ENCODE results near the gene ENGASE.

ENGASE gene

DNA sequence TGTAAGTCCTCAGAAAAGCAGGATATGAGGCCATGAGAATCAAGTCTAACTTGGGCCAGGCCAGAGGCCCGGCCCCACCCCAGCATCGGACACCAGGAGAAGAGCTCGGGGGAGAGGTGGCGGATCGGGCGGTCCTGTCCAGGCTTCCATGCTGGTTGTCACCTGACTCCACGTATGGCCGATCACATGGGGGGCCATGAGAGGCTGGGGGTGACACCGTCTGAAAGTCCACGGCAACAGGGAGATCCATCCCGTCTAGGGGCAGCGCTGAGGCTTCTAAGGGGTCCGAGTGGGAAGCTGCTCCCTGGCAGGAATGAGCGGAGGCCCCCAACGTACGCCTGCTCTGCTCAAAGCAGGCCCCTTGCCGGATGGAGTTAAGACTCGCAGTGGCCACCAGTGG is 25.8 kb downstream of the ENGASE start:
- H3K36me3 ChIP-seq (ENCODE audit: control insufficient read depth, insufficient read depth, low read length) = no peaks in the 10 kb centered on the region
- no peaks in the 10 kb centered on the region for H3K4me1 ChIP-seq
- no peak overlapping the region for H3K4me2 ChIP-seq (ENCODE audit: low read length)
- no peaks in the 10 kb centered on the region for H3K27me3 ChIP-seq (ENCODE audit: control insufficient read depth, insufficient read depth, low read length)
- H3K4me3 ChIP-seq (ENCODE audit: low read depth, low read length) = no peak overlapping the region
- H3K9me3 ChIP-seq (ENCODE audit: control insufficient read depth, low read length) = no peaks in the 10 kb centered on the region
- H3K9ac ChIP-seq = no peak overlapping the region
- no peaks in the 10 kb centered on the region for H3K79me2 ChIP-seq
- no peak overlapping the region for H3K27ac ChIP-seq
- H2AFZ ChIP-seq = no peak overlapping the region
- TF ChIP-seq, protein P1, sequence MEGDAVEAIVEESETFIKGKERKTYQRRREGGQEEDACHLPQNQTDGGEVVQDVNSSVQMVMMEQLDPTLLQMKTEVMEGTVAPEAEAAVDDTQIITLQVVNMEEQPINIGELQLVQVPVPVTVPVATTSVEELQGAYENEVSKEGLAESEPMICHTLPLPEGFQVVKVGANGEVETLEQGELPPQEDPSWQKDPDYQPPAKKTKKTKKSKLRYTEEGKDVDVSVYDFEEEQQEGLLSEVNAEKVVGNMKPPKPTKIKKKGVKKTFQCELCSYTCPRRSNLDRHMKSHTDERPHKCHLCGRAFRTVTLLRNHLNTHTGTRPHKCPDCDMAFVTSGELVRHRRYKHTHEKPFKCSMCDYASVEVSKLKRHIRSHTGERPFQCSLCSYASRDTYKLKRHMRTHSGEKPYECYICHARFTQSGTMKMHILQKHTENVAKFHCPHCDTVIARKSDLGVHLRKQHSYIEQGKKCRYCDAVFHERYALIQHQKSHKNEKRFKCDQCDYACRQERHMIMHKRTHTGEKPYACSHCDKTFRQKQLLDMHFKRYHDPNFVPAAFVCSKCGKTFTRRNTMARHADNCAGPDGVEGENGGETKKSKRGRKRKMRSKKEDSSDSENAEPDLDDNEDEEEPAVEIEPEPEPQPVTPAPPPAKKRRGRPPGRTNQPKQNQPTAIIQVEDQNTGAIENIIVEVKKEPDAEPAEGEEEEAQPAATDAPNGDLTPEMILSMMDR (IDR thresholded peaks at IDR 0.05) = no peak

DNA sequence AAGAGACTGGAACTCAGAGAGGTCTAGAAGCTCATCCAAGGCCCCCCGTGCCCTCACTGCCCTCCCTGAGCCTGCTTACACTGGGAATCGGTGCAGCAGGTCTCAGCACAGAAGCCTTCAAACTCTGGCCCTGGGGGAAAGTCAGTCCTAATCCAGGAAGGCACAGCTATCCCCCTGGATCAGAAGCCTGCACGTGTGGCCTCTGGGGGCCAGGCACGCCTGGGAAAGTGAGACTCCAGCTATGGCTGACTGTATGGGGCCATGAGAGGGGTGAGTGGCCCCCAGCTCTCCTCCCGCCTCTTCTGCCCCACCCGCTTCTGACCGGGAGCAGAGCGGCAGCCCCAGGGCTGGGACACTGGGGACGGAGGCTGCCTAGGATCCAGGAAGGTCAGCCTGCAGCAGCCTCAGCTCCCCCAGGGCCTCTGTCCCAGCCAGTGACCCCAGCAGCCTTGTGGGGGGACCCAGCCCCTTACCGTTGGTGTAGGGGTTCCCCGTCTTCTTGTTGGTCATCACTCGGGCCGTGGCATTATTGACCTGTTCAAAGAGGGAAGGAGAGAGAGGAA is 26.6 kb downstream of the ENGASE start:
- H3K9ac ChIP-seq = no peak overlapping the region
- H3K4me2 ChIP-seq (ENCODE audit: low read length) = no peak overlapping the region
- no peaks in the 10 kb centered on the region for H3K36me3 ChIP-seq (ENCODE audit: control insufficient read depth, insufficient read depth, low read length)
- H3K27ac ChIP-seq = no peak overlapping the region
- TF ChIP-seq, protein P1 (IDR thresholded peaks at IDR 0.05) = no peak
- no peaks in the 10 kb centered on the region for H3K79me2 ChIP-seq
- no peaks in the 10 kb centered on the region for H3K4me1 ChIP-seq
- H3K4me3 ChIP-seq (ENCODE audit: low read depth, low read length) = no peak overlapping the region
- no peaks in the 10 kb centered on the region for H3K27me3 ChIP-seq (ENCODE audit: control insufficient read depth, insufficient read depth, low read length)
- no peak overlapping the region for H2AFZ ChIP-seq
- no peaks in the 10 kb centered on the region for H3K9me3 ChIP-seq (ENCODE audit: control insufficient read depth, low read length)

DNA sequence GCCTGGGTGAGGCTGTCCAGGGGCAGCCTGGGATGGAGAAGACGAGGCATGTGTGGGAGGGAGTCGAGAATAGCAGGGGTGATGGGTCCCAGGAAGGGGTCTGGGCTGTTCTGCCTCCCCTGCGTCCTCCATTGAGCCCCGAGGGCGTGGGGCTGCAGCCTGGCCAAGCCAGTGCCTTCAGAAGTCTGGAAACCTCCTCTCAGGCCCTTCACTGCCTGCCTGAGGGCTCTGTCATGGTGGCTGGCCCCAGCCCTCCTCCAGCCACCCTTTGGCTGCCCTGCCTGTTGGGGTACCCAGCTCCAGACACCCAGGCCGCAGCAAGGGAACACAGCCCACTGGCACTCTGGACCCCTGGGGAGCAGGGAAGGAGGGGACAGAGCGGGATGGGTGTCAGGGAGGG is 27.6 kb downstream of the ENGASE start:
- H3K27me3 ChIP-seq (ENCODE audit: control insufficient read depth, insufficient read depth, low read length) = no peaks in the 10 kb centered on the region

DNA sequence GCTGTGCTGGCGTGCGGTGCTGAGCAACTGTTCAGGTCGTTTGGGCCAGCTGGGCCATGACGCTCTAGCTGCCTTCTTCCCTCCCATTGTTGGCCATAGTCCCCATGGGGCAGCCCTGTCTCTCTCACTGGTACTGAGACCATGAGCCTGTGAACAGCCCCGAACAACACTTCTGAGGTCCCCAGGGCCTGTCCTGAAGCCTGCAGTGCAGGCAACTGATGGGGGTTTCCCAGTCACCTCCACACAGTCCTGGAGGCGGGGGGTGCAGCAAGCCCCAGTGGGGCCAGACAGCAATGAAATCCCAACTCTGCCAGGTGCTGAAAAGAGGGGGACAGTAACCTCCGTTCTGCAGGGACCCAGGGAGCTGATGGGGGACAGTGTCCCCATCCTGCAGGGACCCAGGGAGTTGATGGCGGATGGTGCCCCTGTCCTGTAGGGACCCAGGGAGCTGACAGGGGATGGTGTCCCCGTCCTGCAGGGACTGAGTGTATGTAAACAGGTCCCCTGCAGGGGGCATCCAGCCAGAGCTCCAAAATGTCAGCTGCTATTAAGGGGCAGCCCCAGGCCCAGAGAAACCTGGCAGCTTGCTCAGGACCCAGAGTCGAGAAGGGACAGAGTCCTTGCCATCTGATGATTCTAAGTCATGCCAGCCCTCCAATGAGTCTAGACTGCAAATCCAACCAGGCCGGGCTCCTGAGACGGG is 30.4 kb downstream of the ENGASE start:
- Histone ChIP-seq H3K9me3 (ENCODE audit: control insufficient read depth, low read length) (no peaks in the 10 kb centered on the region), H3K4me1 (peaks cover 7% of the 10 kb centered on the region), H3K4me2 (ENCODE audit: low read length) (no peak overlapping the region), H3K4me3 (ENCODE audit: low read depth, low read length) (no peak overlapping the region), H3K27me3 (ENCODE audit: control insufficient read depth, insufficient read depth, low read length) (no peaks in the 10 kb centered on the region), H2AFZ (no peak overlapping the region), H3K79me2 (no peaks in the 10 kb centered on the region), H3K27ac (no peak overlapping the region), H3K36me3 (ENCODE audit: control insufficient read depth, insufficient read depth, low read length) (no peaks in the 10 kb centered on the region), H3K9ac (no peak overlapping the region)
- TF ChIP-seq, protein P1 (IDR thresholded peaks at IDR 0.05) = no peak

More for the DNA sequence above, 27.6 kb downstream of the ENGASE start:
- Histone ChIP-seq H3K27ac (no peak overlapping the region), H3K4me3 (ENCODE audit: low read depth, low read length) (no peak overlapping the region), H3K9me3 (ENCODE audit: control insufficient read depth, low read length) (no peaks in the 10 kb centered on the region), H3K9ac (no peak overlapping the region), H3K36me3 (ENCODE audit: control insufficient read depth, insufficient read depth, low read length) (no peaks in the 10 kb centered on the region), H3K4me1 (no peaks in the 10 kb centered on the region), H3K4me2 (ENCODE audit: low read length) (no peak overlapping the region), H3K79me2 (no peaks in the 10 kb centered on the region), H2AFZ (no peak overlapping the region)
- TF ChIP-seq, protein P1 (IDR thresholded peaks at IDR 0.05) = no peak

DNA sequence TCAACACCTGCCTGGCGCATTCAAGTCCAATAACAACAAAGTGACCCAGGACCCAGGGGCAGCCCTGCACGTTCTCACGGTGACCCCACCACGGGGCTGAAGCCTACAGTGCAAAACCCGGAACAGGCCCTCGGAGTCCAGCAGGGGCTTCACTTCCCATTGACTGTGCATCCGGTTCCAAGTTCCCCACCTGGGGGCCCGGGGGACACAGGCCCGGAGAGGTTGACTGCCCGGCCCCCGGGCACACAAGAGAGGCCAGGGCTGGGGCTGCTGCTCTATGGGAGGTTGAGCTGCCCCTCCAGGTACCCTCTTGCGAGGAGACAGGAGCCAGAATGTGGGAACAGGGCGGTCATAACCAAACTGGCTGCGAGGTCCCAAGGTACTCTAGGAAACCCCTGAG is 31.3 kb downstream of the ENGASE start:
- H3K4me3 ChIP-seq (ENCODE audit: low read depth, low read length) = no peak overlapping the region
- no peak overlapping the region for H3K27ac ChIP-seq
- H3K9me3 ChIP-seq (ENCODE audit: control insufficient read depth, low read length) = no peaks in the 10 kb centered on the region
- no peaks in the 10 kb centered on the region for H3K36me3 ChIP-seq (ENCODE audit: control insufficient read depth, insufficient read depth, low read length)
- TF ChIP-seq, protein P1 (IDR thresholded peaks at IDR 0.05) = no peak
- no peak overlapping the region for H2AFZ ChIP-seq
- H3K4me2 ChIP-seq (ENCODE audit: low read length) = no peak overlapping the region
- no peaks in the 10 kb centered on the region for H3K27me3 ChIP-seq (ENCODE audit: control insufficient read depth, insufficient read depth, low read length)
- peaks cover 2% of the 10 kb centered on the region for H3K79me2 ChIP-seq
- peaks cover 16% of the 10 kb centered on the region for H3K4me1 ChIP-seq
- no peak overlapping the region for H3K9ac ChIP-seq
